HepG2 (cell line): Measurements from ENCODE around the gene SLC25A28. TPM values are rescaled to one million over a fixed set of nuclear protein-coding genes. Genes with fewer than 3 reads are reported as not detected.

Source experiments
- ATAC-seq: fragments of 200-7000 bp; cut with Tn5 transposase; 3 replicates; pipeline ENCODE4 v1.9.1; 2020; ENCODE audit warnings: mild to moderate bottlenecking, moderate library complexity
- BruUV-seq: library from RNA; stranded (reverse); fragments of 400-500 nt; replicated peaks from 2 replicates; lab custom pipeline; 2021; lab: Mats Ljungman, UMichigan
- CTCF ChIA-PET: fragments of 300-600 bp; formaldehyde crosslinking; extraction: SDS; loops from one replicate; lab custom pipeline; 2021; ENCODE audit warnings: low total read pairs, inconsistent platforms, low intra/inter-chr PET ratio; lab: Yijun Ruan, JAX
- POLR2A ChIA-PET: fragments of 350-600 bp; sonication (Branson Sonifier 250); formaldehyde crosslinking; loops from one replicate; lab custom pipeline; 2020; ENCODE audit warnings: antibody characterized with exemption, inconsistent platforms; lab: Yijun Ruan, JAX
- DNase-seq: peaks from one replicate; pipeline ENCODE4 v3.0.0-alpha.2; 2015; ENCODE audit warnings: low spot score
- FAIRE-seq: peaks from 3 replicates; lab custom pipeline; 2011; peaks lifted over from hg19 to GRCh38; lab: Jason Lieb, UNC
- H2AFZ ChIP-seq: one replicate; pipeline ENCODE4 v1.6.1; 2011; ENCODE audit warnings: low read length, inconsistent platforms
- H3K27ac ChIP-seq: fragments of 300-600 bp; 3 replicates; pipeline ENCODE4 v1.8.0; 2011; ENCODE audit warnings: mixed run types, mild to moderate bottlenecking, mixed read lengths, low read length, inconsistent platforms; ENCODE audit not compliant: insufficient read depth; ENCODE audit errors: extremely low read length
- H3K27me3 ChIP-seq, 2 experiments: fragments of 200-600 bp in 1 of 2; 2 replicates in 1 of 2; 3 replicates in 1 of 2; pipeline versions ENCODE4 v1.6.0 to v1.8.0; 2011; ENCODE audit warnings: low read length in 2 of 2, mild to moderate bottlenecking in 2 of 2, moderate library complexity in 2 of 2, inconsistent platforms in 1 of 2; ENCODE audit not compliant: insufficient read depth in 2 of 2, control insufficient read depth in 1 of 2
- H3K36me3 ChIP-seq, 2 experiments: fragments of 200-600 bp in 1 of 2; replicated peaks in 1 of 2; 2 replicates in 1 of 2; 3 replicates in 1 of 2; pipeline versions ENCODE4 v1.5.1 to v1.8.0; 2011; ENCODE audit warnings: low read length in 2 of 2, inconsistent platforms in 1 of 2; ENCODE audit not compliant: insufficient read depth in 2 of 2, control insufficient read depth in 1 of 2
- H3K4me1 ChIP-seq: 2 replicates; pipeline ENCODE4 v1.5.1; 2012; ENCODE audit warnings: low read length, inconsistent platforms; ENCODE audit not compliant: insufficient read depth
- H3K4me2 ChIP-seq: 2 replicates; pipeline ENCODE4 v1.6.0; 2011; ENCODE audit warnings: low read depth, low read length, inconsistent platforms
- H3K4me3 ChIP-seq, 3 experiments: fragments of 200-600 bp in 1 of 3; sonication (generic), shearing (Covaris generic) in 1 of 3; replicated peaks in 1 of 3; 2 replicates each; pipeline ENCODE4 v1.5.1; 2011 to 2016; ENCODE audit warnings: low read length in 3 of 3, inconsistent platforms in 2 of 3, low read depth in 2 of 3, mild to moderate bottlenecking in 2 of 3, control low read depth in 1 of 3, mixed read lengths in 1 of 3; ENCODE audit not compliant: insufficient read depth in 1 of 3
- H3K79me2 ChIP-seq: one replicate; pipeline ENCODE4 v1.6.1; 2011; ENCODE audit warnings: low read length, inconsistent platforms; ENCODE audit not compliant: insufficient read depth
- H3K9ac ChIP-seq: 2 replicates; pipeline ENCODE4 v1.6.0; 2011; ENCODE audit warnings: mild to moderate bottlenecking, low read depth, low read length, inconsistent platforms; ENCODE audit not compliant: insufficient read depth
- H3K9me3 ChIP-seq: 2 replicates; pipeline ENCODE4 v1.5.1; 2012; ENCODE audit warnings: mild to moderate bottlenecking, low read length
- H4K20me1 ChIP-seq: 2 replicates; pipeline ENCODE4 v1.6.0; 2011; ENCODE audit warnings: inconsistent platforms, mild to moderate bottlenecking, low read length, moderate library complexity; ENCODE audit not compliant: insufficient read depth
- AHDC1 ChIP-seq: sonication (generic); formaldehyde crosslinking; IDR thresholded peaks from 2 replicates; pipeline ENCODE4 v1.5.1; 2020; ENCODE audit warnings: mild to moderate bottlenecking, missing genetic modification reagents, borderline replicate concordance
- IKZF4 ChIP-seq: sonication (generic); formaldehyde crosslinking; IDR thresholded peaks from 2 replicates; pipeline ENCODE4 v1.5.1; 2020; ENCODE audit warnings: borderline replicate concordance, mild to moderate bottlenecking, low read depth, missing genetic modification reagents; ENCODE audit errors: not compliant biosample characterization
- KAT7 ChIP-seq: IDR thresholded peaks from 2 replicates; pipeline ENCODE4 v1.6.1; 2018; ENCODE audit warnings: borderline replicate concordance, missing compliant biosample characterization
- KLF11 ChIP-seq: IDR thresholded peaks from 2 replicates; pipeline ENCODE4 v1.6.1; 2016; ENCODE audit warnings: missing compliant biosample characterization
- KLF13 ChIP-seq: sonication (generic); formaldehyde crosslinking; IDR thresholded peaks from 2 replicates; pipeline ENCODE4 v1.4.0; 2020; ENCODE audit warnings: mild to moderate bottlenecking, missing genetic modification reagents
- POGZ ChIP-seq: sonication (generic); formaldehyde crosslinking; IDR thresholded peaks from 2 replicates; pipeline ENCODE4 v1.4.0; 2020; ENCODE audit warnings: mild to moderate bottlenecking, missing genetic modification reagents
- TAF1 ChIP-seq: sonication (generic); formaldehyde crosslinking; IDR thresholded peaks from 2 replicates; pipeline ENCODE4 v1.4.0; 2020; ENCODE audit warnings: missing genetic modification reagents
- TOE1 ChIP-seq: sonication (generic); formaldehyde crosslinking; IDR thresholded peaks from 2 replicates; pipeline ENCODE4 v1.4.0; 2020; ENCODE audit warnings: mild to moderate bottlenecking, missing genetic modification reagents
- ZBTB7B ChIP-seq: sonication (generic); formaldehyde crosslinking; IDR thresholded peaks from 2 replicates; pipeline ENCODE4 v1.4.0; 2020; ENCODE audit warnings: missing genetic modification reagents
- ZNF274 ChIP-seq: sonication (generic); formaldehyde crosslinking; IDR thresholded peaks from 2 replicates; pipeline ENCODE4 v1.5.1; 2020; ENCODE audit warnings: mild to moderate bottlenecking, missing genetic modification reagents
- ZNF567 ChIP-seq: sonication (generic); formaldehyde crosslinking; IDR thresholded peaks from 2 replicates; pipeline ENCODE4 v1.8.1; 2023; ENCODE audit warnings: mild to moderate bottlenecking, missing genetic modification reagents, borderline replicate concordance
- ZNF605 ChIP-seq: sonication (generic); formaldehyde crosslinking; IDR thresholded peaks from 2 replicates; pipeline ENCODE4 v1.8.0; 2022; ENCODE audit warnings: mild to moderate bottlenecking, missing genetic modification reagents
- WGBS: methylation state at CpG from one replicate; pipeline ENCODE4 v1.1.6; 2017; ENCODE audit warnings: low lambda C conversion rate; 5-methylcytosine and 5-hydroxymethylcytosine counted together
- in situ Hi-C: cut with HindIII; loops from 2 replicates; pipeline ENCODE4 v1.10.0; 2017; ENCODE audit warnings: low pct_unique_long_range_greater_than_20kb; ENCODE audit not compliant: extremely low pct_ligation_motif_present
- intact Hi-C: fragments of 100-400 bp; cut with micrococcal nuclease; formaldehyde crosslinking; loops from one replicate; pipeline ENCODE4 v1.10.0; 2022; ENCODE audit not compliant: unreplicated experiment
- polyA plus RNA-seq, 8 experiments: library from polyadenylated mRNA; depleted of rRNA in 3 of 8; stranded (reverse) in 7 of 8; unstranded in 1 of 8; fragments of >200 nt; fragmentation: Illumina TruSeq in 4 of 8; extraction: Trizol in 4 of 8; gene quantifications; 2 replicates each; pipeline versions ENCODE4 v1.2.1 to v1.2.3, GENCODE V29; 2011 to 2016; ENCODE audit warnings: low read depth in 4 of 8, missing spikeins in 1 of 8, mixed read lengths in 1 of 8; ENCODE audit not compliant: insufficient read depth in 1 of 8
- total RNA-seq, 5 experiments: library from RNA; depleted of rRNA; stranded (reverse); fragments of >200 nt; fragmentation: Illumina TruSeq; extraction: Trizol; gene quantifications; 2 replicates each; pipeline ENCODE4 v1.2.3, GENCODE V29; 2016; ENCODE audit warnings: low read depth in 1 of 5
- TF ChIP-seq, protein P1 (sequence below): IDR thresholded peaks from 2 replicates; pipeline ENCODE4 v1.6.1; 2016; ENCODE audit warnings: missing compliant biosample characterization, missing genetic modification reagents, borderline replicate concordance
- TF ChIP-seq, protein P2 (sequence below): IDR thresholded peaks from 2 replicates; pipeline ENCODE4 v1.6.1; 2016; ENCODE audit warnings: low read depth
- TF ChIP-seq, protein P3 (sequence below): sonication (generic); formaldehyde crosslinking; IDR thresholded peaks from 2 replicates; pipeline ENCODE4 v1.4.0; 2020; ENCODE audit warnings: missing genetic modification reagents

SLC25A28 gene
- total and polyA plus RNA-seq, 2 of the 13 experiments (the other 11 are each of a cell fraction or from before 2014, with no cell fraction given), result 15.2 to 41.0 TPM

DNA sequence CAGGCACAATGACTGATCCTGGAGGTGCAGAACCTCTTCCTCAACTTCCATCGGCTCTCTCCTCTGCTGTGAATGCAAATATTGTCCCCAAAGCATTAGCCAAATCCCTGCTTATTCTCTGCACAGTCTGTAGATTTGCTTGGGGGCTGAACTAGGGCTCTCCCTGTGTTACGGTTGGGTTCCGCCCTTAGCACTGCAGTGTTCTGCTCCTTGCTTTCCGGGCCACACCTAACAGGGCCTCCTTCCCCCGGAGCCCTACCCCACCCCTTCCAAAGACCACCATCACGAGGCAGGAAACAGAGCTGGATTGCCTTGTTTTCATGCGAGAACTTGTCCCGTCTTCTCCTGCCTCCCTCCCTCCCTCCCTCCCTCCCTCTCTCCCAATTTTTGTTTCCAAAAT is 36.6 kb downstream of the SLC25A28 start:
- 38% methylated on average over 8 of the region's 8 CpGs for WGBS
- H3K4me3 ChIP-seq, result no peak overlapping the region
- in situ Hi-C loops (no loop called here), intact Hi-C loops (no loop called here)
- H3K9ac ChIP-seq, result no peak overlapping the region
- POLR2A ChIA-PET, result no interaction called here
- BruUV-seq, result no TSS peak
- DNase-seq (no peak), FAIRE-seq (no peak), ATAC-seq (no peak; the same call in 2 of the 3 replicates)
- no peak overlapping the region for H3K4me2 ChIP-seq
- H3K27ac ChIP-seq, result no peak overlapping the region
- no peaks in the 10 kb centered on the region for H3K36me3 ChIP-seq
- H2AFZ ChIP-seq, result no peak overlapping the region
- H3K4me1 ChIP-seq, result no peaks in the 10 kb centered on the region
- CTCF ChIA-PET, result no interaction called here
- H3K79me2 ChIP-seq, result no peaks in the 10 kb centered on the region
- H3K27me3 ChIP-seq, result peaks cover 4 to 46% of the 10 kb centered on the region in 2 experiments; a peak in 4 of 5 replicates
- no peaks in the 10 kb centered on the region for H4K20me1 ChIP-seq
- no peaks in the 10 kb centered on the region for H3K9me3 ChIP-seq
- TF ChIP-seq KLF13 (CRISPR knock-in tag), result no peak
- TF ChIP-seq KLF11 (CRISPR knock-in tag), result no peak
- TF ChIP-seq TOE1, result no peak
- TF ChIP-seq, protein P1, sequence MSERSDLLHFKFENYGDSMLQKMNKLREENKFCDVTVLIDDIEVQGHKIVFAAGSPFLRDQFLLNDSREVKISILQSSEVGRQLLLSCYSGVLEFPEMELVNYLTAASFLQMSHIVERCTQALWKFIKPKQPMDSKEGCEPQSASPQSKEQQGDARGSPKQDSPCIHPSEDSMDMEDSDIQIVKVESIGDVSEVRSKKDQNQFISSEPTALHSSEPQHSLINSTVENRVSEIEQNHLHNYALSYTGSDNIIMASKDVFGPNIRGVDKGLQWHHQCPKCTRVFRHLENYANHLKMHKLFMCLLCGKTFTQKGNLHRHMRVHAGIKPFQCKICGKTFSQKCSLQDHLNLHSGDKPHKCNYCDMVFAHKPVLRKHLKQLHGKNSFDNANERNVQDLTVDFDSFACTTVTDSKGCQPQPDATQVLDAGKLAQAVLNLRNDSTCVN (CRISPR knock-in tag), result no peak
- TF ChIP-seq POGZ (CRISPR knock-in tag), result no peak
- TF ChIP-seq, protein P2, sequence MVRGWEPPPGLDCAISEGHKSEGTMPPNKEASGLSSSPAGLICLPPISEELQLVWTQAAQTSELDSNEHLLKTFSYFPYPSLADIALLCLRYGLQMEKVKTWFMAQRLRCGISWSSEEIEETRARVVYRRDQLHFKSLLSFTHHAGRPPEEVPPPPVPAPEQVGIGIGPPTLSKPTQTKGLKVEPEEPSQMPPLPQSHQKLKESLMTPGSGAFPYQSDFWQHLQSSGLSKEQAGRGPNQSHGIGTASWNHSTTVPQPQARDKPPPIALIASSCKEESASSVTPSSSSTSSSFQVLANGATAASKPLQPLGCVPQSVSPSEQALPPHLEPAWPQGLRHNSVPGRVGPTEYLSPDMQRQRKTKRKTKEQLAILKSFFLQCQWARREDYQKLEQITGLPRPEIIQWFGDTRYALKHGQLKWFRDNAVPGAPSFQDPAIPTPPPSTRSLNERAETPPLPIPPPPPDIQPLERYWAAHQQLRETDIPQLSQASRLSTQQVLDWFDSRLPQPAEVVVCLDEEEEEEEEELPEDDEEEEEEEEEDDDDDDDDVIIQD (CRISPR knock-in tag), result no peak
- TF ChIP-seq ZNF605 (CRISPR knock-in tag), result no peak
- TF ChIP-seq KAT7 (CRISPR knock-in tag), result no peak
- TF ChIP-seq ZBTB7B, result no peak
- TF ChIP-seq IKZF4, result no peak
- no peak for TF ChIP-seq TAF1
- no peak for TF ChIP-seq AHDC1
- no peak for TF ChIP-seq ZNF567 (CRISPR knock-in tag)
- TF ChIP-seq, protein P3, sequence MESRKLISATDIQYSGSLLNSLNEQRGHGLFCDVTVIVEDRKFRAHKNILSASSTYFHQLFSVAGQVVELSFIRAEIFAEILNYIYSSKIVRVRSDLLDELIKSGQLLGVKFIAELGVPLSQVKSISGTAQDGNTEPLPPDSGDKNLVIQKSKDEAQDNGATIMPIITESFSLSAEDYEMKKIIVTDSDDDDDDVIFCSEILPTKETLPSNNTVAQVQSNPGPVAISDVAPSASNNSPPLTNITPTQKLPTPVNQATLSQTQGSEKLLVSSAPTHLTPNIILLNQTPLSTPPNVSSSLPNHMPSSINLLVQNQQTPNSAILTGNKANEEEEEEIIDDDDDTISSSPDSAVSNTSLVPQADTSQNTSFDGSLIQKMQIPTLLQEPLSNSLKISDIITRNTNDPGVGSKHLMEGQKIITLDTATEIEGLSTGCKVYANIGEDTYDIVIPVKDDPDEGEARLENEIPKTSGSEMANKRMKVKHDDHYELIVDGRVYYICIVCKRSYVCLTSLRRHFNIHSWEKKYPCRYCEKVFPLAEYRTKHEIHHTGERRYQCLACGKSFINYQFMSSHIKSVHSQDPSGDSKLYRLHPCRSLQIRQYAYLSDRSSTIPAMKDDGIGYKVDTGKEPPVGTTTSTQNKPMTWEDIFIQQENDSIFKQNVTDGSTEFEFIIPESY (CRISPR knock-in tag), result no peak
- TF ChIP-seq ZNF274, result no peak
